ENCODE measurements around the gene XRRA1.

The XRRA1 gene

GRCh38 chr11:74936087-74936486, 12.8 kb downstream of the XRRA1 start:
- no peak overlapping the region for H3K4me3 ChIP-seq (ENCODE audit: low read length, poor library complexity, severe bottlenecking)
- H3K9ac ChIP-seq (ENCODE audit: low read depth, low read length, poor library complexity, severe bottlenecking): no peak overlapping the region
- no peaks in the 10 kb centered on the region for H3K9me2 ChIP-seq (replicated peaks; ENCODE audit: low read depth, low read length)
- H3K27me3 ChIP-seq (ENCODE audit: insufficient read depth, low read length, poor library complexity, severe bottlenecking): no peaks in the 10 kb centered on the region
- no peaks in the 10 kb centered on the region for H3K36me3 ChIP-seq (ENCODE audit: insufficient read depth, low read length)
- H2AFZ ChIP-seq (ENCODE audit: low read length): no peak overlapping the region
- H3K4me2 ChIP-seq (ENCODE audit: low read depth, low read length, poor library complexity, severe bottlenecking): no peak overlapping the region
- H3K79me2 ChIP-seq (ENCODE audit: insufficient read depth, low read length): no peaks in the 10 kb centered on the region
- H3F3A ChIP-seq (ENCODE audit: low read depth): no peaks in the 10 kb centered on the region
- no peaks in the 10 kb centered on the region for H4K20me1 ChIP-seq (ENCODE audit: insufficient read depth, low read length, poor library complexity, severe bottlenecking)
- H3K4me1 ChIP-seq (ENCODE audit: insufficient read depth, low read length, poor library complexity, severe bottlenecking): peaks cover 8% of the 10 kb centered on the region
- TF ChIP-seq CTCF (conservative IDR thresholded peaks at IDR 0.05; ENCODE audit: low read length): no peak
- TF ChIP-seq EZH2phosphoT487 (IDR thresholded peaks at IDR 0.05; ENCODE audit: borderline replicate concordance): no peak
- no peaks in the 10 kb centered on the region for H3K9me3 ChIP-seq (ENCODE audit: insufficient read depth, low read depth, low read length)

GRCh38 chr11:74935285-74935684, 13.6 kb downstream of the XRRA1 start:
- Histone ChIP-seq H3K36me3 (ENCODE audit: insufficient read depth, low read length) (no peaks in the 10 kb centered on the region), H3K9ac (ENCODE audit: low read depth, low read length, poor library complexity, severe bottlenecking) (no peak overlapping the region), H3K9me3 (ENCODE audit: insufficient read depth, low read depth, low read length) (no peaks in the 10 kb centered on the region), H3K4me3 (ENCODE audit: low read length, poor library complexity, severe bottlenecking) (no peak overlapping the region), H3K79me2 (ENCODE audit: insufficient read depth, low read length) (no peaks in the 10 kb centered on the region), H3F3A (ENCODE audit: low read depth) (no peaks in the 10 kb centered on the region), H3K9me2 (replicated peaks; ENCODE audit: low read depth, low read length) (no peaks in the 10 kb centered on the region), H3K4me1 (ENCODE audit: insufficient read depth, low read length, poor library complexity, severe bottlenecking) (peaks cover 8% of the 10 kb centered on the region), H4K20me1 (ENCODE audit: insufficient read depth, low read length, poor library complexity, severe bottlenecking) (no peaks in the 10 kb centered on the region), H2AFZ (ENCODE audit: low read length) (no peak overlapping the region), H3K4me2 (ENCODE audit: low read depth, low read length, poor library complexity, severe bottlenecking) (no peak overlapping the region), H3K27me3 (ENCODE audit: insufficient read depth, low read length, poor library complexity, severe bottlenecking) (no peaks in the 10 kb centered on the region)
- TF ChIP-seq EZH2phosphoT487 (IDR thresholded peaks at IDR 0.05; ENCODE audit: borderline replicate concordance) (no peak), CTCF (conservative IDR thresholded peaks at IDR 0.05; ENCODE audit: low read length) (no peak)

DNA sequence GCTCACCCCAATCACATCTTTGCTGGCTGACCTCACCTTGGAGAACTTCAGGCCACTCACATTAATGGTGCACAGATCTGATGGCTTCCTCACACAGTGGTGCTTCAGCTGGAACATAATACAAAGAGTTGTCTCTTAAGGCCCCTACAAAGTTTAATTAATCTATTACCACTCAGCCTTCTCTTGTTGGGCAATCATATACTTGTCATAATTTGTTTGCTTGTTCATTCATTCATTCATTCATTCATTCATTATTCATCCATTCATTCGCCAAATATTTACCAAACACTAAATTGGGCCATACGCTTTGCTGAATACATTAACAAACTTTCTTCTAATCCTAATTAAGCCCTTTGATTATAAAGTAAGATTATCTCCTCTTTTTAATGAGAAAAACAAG, 15.1 kb downstream of the XRRA1 start:
- Histone ChIP-seq H3K79me2 (ENCODE audit: insufficient read depth, low read length) (no peaks in the 10 kb centered on the region), H3K9me3 (ENCODE audit: insufficient read depth, low read depth, low read length) (no peaks in the 10 kb centered on the region), H3K27me3 (ENCODE audit: insufficient read depth, low read length, poor library complexity, severe bottlenecking) (no peaks in the 10 kb centered on the region), H3F3A (ENCODE audit: low read depth) (no peaks in the 10 kb centered on the region), H4K20me1 (ENCODE audit: insufficient read depth, low read length, poor library complexity, severe bottlenecking) (no peaks in the 10 kb centered on the region), H3K36me3 (ENCODE audit: insufficient read depth, low read length) (no peaks in the 10 kb centered on the region), H2AFZ (ENCODE audit: low read length) (no peak overlapping the region), H3K4me2 (ENCODE audit: low read depth, low read length, poor library complexity, severe bottlenecking) (no peak overlapping the region), H3K4me3 (ENCODE audit: low read length, poor library complexity, severe bottlenecking) (no peak overlapping the region), H3K9me2 (replicated peaks; ENCODE audit: low read depth, low read length) (no peaks in the 10 kb centered on the region), H3K9ac (ENCODE audit: low read depth, low read length, poor library complexity, severe bottlenecking) (no peak overlapping the region), H3K4me1 (ENCODE audit: insufficient read depth, low read length, poor library complexity, severe bottlenecking) (peaks cover 8% of the 10 kb centered on the region)
- TF ChIP-seq CTCF (conservative IDR thresholded peaks at IDR 0.05; ENCODE audit: low read length): no peak
- no peak for TF ChIP-seq EZH2phosphoT487 (IDR thresholded peaks at IDR 0.05; ENCODE audit: borderline replicate concordance)
